Hematopoietic multipotent progenitor cell treated with erythropoietin and hydrocortisone succinate and interleukin-3 and kit ligand, for 17 days (in vitro differentiated cells): Measurements from ENCODE around the gene TRAF3.
"Not testable (repeated sequence)": the region's sequence is repeated elsewhere in the genome, so short reads cannot be mapped to it uniquely, and the experiment has no call there.

Experiments
- DNase-seq: peaks from one replicate; pipeline ENCODE4 v3.0.0-alpha.2; 2015; ENCODE audit warnings: low spot score

TRAF3 gene

DNA sequence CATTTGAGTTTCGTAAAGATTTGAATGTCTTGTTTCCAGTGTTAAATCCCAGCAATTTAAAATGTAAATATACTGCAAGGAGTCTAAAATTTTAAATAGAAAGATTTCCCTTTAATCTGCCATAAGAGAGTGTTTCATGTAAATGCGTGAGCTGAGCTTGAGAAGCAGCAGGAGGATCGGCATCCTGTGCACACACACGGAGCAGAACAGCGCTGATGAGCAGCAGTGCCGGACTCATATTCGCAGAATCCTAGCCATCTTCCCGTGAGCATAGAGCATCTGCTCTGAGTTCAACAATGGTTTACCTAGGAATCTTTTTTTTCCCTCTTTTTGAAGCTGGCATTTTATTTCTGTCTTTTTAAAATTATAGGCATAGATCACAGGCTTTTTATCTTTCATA lies 115.4 kb downstream of the TRAF3 start:
- DNase-seq: no peak

DNA sequence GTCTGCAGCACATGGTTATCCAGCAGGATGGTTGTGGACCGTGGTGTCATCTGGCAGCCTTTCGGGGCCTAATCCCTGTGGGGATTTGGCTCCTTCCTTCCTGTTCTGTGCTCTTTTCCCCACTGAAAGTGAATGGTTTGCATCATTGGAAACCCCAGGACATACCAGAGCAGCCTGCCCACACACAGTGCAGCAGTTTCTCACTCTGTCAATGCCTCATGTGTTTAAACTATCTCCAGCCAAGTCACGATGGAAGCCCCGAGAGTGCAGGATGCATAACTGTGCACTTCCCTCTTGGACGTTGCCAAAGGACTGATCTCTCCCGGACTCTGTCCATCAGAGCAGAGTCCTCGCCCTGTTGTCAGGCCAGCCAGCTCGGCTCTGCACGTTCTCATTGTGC lies 116.2 kb downstream of the TRAF3 start:
- DNase-seq: no peak

- DNase-seq: not testable (repeated sequence)
Measured at GRCh38 chr14:102896735-102897134, 119.5 kb downstream of the TRAF3 start.

DNA sequence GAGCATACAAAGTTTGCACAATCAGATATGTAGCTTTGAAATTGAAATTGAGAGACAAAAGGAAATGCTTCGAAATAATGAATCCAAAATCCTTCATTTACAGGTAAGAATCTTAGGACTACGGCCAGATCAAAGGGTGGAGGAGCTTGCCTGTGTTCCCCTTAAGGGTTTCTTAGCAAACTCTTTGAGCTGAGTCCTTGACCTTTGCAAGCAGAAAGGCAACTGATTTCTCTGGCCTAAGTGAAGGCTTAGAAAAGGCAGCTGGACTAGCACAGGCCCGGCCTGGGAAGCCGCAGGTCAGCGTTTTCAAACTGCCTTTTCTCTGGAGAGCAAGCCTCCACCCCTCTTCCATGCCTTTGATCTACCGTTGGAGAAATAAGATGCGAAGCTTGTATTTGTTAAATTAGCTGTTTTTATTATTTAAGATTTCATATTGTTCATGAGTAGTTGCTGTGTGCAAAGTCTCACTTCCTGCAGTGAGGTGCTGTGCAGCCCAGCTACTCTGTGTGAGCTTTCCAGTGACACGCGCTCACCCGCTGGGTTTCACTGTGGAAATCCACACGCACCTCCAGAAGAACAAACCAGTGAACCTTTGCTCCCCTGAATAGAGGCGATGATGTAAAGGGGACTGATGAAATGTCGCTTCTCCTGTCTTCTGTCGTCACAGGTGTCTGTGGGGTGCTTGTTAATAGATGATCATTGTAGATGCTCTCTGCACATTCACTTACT lies 120.2 kb downstream of the TRAF3 start:
- DNase-seq: no peak

- DNase-seq: no peak
Measured at GRCh38 chr14:102898298-102898697, 121.0 kb downstream of the TRAF3 start.

- no peak for DNase-seq
Measured at GRCh38 chr14:102898776-102899515, 121.7 kb downstream of the TRAF3 start.

DNA sequence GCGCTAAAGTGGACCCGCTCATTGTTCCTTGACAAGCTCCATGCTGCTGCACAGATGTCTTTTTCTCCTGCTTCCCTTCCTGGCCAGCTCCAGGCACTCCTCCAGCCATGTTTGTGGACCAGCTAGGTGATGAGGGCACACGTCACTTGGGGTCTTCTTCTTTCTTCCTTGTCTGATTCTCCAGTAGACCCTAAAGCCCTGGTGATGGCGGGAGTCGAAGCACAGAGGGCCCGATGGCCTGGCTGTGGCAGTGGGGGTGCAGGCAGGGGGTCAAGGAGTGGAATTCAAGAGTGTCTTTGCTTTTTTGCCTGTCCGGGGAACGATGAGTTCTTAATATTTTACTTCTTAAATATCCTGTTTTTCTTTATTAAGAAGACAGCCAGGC lies 122.3 kb downstream of the TRAF3 start:
- no peak for DNase-seq

GRCh38 chr14:102900631-102901571 lies 123.7 kb downstream of the TRAF3 start:
- DNase-seq: no peak

GRCh38 chr14:102901633-102902032 lies 124.4 kb downstream of the TRAF3 start:
- no peak for DNase-seq

GRCh38 chr14:102902086-102902485 lies 124.8 kb downstream of the TRAF3 start:
- DNase-seq: no peak

DNA sequence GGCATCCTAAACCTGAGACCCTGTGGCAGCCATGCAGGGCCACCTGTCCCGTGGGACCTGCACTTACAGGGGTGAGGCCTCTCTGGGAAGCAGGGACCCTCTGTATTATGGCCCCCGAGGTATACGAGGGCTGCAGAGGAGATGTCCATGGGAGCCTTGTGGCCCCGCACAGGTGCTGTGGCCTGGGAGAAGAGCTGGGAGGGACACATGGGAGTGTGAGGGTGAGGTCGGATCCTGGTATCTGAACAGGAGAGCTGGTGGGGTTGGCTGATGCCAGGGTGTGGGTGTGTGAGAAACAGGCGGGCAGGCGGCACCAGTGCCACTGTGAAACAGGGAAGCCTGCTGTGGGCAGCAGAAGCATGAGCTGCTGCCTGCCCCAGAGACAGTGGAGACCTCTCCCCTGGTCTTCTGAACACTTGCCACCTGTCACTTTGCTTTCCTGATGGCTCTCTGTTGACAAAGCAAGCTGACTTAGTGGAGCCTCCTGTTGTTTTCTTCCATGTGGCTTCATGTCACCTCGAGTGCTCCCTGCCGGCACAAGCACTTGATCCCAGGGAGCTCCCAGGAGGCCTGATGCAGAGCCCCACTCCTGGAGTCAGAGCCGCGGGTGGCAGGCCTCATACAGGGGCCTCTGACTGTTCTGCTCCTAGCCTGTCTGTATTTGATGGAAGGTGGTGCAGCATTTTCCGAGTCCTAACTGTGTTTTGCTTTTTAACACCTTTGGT lies 125.4 kb downstream of the TRAF3 start:
- DNase-seq: no peak

- DNase-seq: no peak
Measured at GRCh38 chr14:102903248-102903888, 126.1 kb downstream of the TRAF3 start.

GRCh38 chr14:102903889-102904512 lies 126.8 kb downstream of the TRAF3 start:
- no peak for DNase-seq

- DNase-seq: no peak
Measured at GRCh38 chr14:102905116-102906108, 128.2 kb downstream of the TRAF3 start.

DNA sequence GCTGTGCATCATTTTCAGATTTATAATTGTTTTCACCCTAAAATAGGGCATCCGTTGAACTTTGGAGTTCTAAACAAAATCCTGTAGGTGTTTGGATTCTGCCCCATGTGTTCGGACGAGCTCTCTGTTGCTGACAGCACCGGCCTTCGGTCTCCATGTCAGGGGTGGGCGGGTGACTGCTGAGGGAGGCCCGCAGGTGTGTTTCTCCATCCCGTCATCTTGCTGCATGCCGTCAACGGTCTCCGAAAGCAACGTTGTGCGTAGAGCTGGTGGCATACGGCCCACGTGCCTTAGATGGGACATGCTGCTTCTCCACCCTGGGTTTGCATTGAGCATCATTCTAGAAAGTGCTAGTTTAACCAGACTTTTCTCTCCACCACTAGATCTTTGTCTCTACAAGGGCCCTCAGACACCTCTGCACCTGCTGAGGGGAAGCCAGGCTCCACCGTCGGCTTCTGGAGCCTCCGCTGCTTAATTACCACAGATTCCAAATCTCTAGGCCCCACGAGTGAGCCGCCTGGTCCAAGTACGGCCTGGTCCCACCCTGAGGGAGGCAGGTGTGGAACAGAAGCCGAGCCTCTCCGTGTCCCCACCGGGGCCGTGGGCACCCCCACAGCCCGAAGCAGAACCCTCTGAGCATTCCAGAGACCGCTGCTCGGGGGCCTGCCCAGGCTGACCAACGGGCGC lies 129.5 kb downstream of the TRAF3 start:
- DNase-seq: no peak

GRCh38 chr14:102907303-102907844 lies 130.1 kb downstream of the TRAF3 start:
- DNase-seq: no peak

DNA sequence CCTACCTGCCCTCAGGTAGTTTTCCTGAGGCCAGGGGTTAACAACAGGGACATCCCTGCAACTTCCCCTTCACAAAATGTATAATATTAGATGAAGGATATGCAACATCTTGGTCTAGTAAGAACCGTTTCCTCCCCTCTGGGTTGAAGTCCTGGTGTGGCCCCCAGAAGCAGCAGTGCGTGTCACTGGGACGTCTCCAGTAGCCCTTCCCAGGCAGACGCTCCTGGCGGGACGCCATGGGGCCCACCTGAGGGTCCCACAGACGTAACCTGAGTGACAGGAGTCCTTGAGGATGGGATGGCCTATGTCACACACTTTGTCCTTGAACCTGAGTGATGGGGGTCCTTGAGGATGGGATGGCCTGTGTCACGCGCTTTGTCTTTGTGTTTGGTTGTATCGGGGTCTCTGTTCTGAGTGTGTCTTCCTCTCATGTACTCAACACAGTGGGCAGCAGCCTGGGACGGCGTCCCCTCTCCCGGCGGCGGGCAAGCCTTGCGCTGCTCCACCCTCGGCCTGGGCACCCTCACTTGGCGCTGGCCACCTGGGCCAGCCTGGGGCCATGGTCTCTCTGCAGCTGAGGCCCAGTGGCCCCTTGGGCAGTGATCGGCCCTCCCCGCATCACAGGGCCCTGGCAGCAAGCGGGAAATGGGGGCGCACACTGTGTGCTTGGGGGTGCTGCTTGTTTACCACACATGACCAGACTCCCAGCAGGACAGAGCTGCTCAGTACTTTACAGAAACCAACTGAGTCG lies 130.9 kb downstream of the TRAF3 start:
- DNase-seq: no peak
